ENCODE measurements around the gene ELMO3.

Gene ELMO3

DNA sequence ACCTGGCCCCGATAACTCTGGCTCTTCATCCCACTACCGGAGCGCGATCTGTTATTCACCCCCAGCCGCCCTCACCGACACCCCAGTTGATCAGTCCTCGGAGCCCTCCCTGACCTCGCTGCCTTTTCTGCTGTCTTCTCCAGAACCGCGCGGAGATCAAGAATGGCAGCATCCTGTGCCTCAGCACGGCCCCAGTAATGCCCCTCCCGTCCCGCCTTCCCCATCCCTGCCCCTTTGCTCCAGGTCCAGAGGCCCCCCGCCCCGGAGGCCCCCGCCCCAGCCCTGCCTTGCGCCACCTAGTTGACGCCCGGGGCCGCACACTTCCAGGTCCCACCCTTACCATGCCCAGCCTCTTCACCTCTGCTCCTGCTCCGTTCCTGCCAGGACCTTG is 872 bp downstream of the ELMO3 start:
- DNase-seq, result no peak

GRCh38 chr16:67200491-67200890 is 1.6 kb downstream of the ELMO3 start:
- no peak for DNase-seq

GRCh38 chr16:67201411-67202345 is 2.7 kb downstream of the ELMO3 start:
- DNase-seq, result no peak

DNA sequence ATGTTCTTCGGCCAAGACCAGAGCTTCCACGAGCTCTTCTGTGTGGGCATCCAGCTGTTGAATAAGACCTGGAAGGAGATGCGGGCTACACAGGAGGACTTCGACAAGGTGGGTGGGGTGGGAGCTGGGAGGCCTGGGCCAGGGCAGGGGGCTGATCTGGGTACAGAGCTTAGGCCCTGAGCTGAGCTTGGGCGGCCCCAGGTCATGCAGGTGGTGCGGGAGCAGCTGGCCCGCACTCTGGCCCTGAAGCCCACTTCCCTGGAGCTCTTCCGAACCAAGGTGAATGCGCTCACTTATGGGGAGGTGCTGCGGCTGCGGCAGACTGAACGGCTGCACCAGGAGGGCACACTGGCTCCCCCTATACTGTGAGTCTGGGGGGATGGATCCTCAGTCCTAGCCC is 3.5 kb downstream of the ELMO3 start:
- no peak for DNase-seq

DNA sequence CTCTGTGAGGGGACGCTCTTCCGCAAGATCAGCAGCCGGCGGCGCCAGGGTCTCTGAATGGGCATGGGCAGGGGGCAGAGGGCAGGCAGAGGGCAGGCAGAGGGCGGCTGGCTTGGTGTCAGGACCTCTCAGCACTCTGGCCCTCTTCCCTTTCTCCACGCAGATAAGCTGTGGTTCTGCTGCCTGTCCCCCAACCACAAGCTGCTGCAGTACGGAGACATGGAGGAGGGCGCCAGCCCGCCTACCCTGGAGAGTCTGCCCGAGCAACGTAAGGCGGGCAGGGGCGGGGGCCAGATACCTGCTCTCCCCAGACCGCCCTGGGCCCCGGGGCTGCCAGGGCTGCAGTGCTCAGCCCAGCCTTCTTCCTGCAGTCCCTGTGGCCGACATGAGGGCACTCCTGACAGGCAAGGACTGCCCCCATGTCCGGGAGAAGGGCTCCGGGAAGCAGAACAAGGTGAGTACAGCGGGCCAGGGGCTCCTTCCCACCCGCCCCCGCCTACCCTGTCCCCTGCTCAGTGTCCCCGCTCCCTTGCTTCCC is 4.1 kb downstream of the ELMO3 start:
- DNase-seq, result no peak

GRCh38 chr16:67204076-67204475 is 5.1 kb downstream of the ELMO3 start:
- no peak for DNase-seq

DNA sequence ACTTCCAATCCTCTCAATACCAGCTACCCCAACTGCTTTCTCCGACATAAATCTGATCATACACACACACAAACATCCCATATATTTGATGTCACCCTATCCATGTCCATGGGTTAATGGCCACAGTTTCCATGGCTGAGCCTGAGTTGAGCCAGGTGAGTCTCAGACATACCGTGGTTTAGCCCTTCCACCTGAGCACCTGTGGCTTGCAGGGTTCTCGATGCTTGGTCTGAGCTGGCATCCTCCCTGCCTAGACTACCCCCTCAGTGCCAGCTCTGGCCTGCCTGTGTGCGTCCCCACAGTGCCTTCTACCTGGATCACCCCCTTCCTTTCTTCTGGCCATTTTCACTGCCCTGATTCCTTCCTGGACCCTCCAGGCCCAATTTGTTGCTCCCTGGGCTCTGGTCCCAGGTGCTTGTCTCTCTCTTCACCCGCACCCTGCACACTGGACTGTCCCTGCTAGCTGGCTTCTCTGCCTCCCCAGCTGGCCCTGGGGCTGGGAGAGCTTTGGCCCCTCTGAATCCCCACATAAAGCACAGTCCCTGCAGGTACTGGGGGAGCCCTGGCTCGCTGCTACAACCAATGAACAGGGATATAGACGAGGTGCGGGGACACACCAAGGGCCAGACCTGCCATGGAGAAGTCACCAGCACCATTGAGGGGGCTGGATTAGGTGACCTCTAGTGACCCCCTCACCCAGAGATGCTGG is 7.4 kb downstream of the ELMO3 start:
- no peak for DNase-seq

GRCh38 chr16:67206838-67207248 is 7.9 kb downstream of the ELMO3 start:
- no peak for DNase-seq

- DNase-seq, result no peak
Measured at GRCh38 chr16:67207249-67208091, 8.5 kb downstream of the ELMO3 start.

GRCh38 chr16:67208154-67208896 is 9.4 kb downstream of the ELMO3 start:
- no peak for DNase-seq

GRCh38 chr16:67209565-67209964 is 10.6 kb downstream of the ELMO3 start:
- DNase-seq, result no peak

DNA sequence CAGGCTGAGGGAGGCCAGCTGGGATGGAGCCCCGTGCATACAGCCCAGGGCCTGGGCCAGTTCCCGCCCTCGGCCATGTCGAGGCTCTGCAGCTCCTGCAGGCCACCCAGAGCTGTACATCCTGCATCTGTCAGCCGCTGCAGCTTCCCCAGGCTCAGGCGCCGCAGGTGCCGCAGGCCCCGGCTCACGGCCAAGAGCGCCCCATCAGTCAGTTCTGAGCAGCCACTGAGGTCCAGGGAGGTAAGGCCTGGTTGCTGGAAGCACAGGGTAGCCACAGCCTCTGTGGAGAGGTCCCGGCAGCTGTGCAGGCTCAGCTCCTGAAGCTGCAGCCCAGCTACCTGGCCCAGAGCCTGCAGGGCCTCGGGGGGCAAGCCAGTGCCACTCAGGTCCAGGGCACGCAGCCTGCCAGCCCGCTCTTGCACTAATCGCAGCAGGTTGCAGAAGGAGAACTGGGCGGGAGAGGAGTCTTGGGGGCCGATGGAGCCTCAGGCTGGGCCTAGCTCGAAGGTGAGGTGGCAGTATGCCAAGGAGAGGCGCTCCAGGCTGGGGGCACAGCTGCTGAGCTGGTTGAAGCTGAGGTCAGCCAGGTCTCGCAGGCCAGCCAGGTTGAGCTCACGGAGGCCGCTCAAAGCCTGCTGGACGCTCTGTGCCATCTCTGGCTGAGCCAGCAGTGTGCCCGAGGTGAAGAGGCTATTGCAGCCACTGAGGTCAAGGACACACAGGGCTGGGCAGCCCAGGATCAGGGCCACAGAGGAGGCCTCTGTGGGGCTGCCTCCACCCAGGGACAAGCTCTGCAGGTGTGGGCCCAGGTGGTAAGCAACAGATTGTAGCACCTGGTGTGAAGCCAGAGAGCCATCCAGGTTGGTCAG is 11.4 kb downstream of the ELMO3 start:
- DNase-seq, result no peak

DNA sequence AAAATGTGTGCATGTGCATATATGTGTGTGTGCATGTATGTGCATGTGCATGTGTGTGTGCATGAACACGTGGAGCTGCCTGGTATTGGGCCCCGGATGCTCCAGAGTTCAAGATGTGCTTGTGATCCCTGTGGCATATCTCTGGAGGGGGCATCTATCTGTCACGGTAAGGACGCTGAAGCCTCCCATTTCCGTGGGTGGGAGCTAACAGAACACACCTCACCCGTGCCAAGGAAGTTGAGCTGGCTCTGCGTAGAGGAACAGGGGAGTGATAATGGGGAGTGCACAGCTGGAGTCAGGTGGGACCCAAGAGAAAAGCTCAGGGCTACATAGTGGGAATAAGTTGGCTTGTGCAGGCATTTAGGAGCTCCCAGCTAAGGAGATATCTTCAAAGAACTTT is 12.7 kb downstream of the ELMO3 start:
- DNase-seq, result no peak

DNA sequence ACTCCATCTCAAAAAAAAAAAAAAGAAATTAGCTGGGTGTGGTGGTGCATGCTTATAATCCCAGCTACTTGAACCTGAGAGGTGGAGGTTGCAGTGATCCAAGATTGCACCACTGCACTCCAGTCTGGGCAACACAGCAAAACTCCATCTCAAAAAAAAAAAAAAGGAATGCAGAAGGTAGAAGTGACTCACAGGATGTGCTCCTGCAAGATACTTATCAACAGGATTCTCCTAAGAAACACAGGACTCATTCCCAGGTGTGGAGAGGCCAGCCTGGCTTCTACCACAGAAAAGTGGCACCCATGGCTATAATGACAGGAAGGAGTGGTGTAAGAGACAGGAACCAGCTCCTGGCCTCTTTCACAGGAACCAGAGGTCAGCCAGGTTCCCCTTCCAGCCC is 13.8 kb downstream of the ELMO3 start:
- peak; percentile 16 for DNase-seq

GRCh38 chr16:67213197-67214019 is 14.5 kb downstream of the ELMO3 start:
- DNase-seq, result no peak

GRCh38 chr16:67215706-67216105 is 16.8 kb downstream of the ELMO3 start:
- no peak for DNase-seq

DNA sequence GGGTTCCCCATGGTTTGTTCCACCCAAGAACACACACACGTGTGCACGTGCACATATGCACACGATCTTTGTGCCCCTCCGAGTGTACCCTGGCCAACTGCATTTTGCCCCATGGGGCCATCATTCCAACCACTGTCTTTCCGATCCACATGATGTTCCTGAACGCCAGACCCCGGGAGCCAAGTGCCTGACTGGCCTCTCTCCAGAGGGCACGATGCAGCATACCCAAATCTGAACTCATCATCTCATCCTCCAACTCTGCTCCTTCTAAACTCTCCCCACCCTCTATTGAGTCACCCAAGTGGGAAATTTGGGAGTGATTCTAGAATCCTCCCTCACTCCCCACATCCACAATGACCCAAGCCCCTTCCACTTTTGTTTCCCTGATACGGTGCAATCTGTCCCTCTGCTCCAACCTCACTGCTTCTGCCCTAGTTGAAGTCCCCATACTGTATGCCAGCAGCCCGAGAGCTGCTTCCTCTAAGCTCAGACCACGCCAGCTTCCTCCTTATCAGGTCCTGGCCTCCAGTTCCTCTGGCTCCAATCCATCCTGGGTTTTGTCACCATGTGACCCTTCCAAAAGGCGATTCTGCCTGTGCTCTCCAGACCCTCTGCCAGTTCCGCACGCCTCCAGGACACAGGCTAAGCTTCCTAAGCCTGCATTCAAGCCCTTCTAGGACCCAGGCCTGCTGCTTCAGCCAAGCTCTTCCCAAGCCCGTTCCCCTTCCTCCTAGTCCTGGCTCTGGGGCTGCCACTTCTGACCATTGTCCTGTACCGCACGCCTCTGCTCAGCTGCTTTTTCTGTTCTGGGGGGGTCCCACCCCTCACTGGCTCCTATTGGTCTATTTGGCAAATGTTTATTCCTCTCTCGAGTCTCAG is 17.9 kb downstream of the ELMO3 start:
- no peak for DNase-seq

GRCh38 chr16:67223992-67224391 is 25.1 kb downstream of the ELMO3 start:
- no peak for DNase-seq

- no peak for DNase-seq
Measured at GRCh38 chr16:67226295-67226803, 27.4 kb downstream of the ELMO3 start.
